K562 (cell line): Measurements from ENCODE around the gene OR2F2. TPM values are rescaled to one million over a fixed set of nuclear protein-coding genes. Genes with fewer than 3 reads are reported as not detected.

Experiments used
- ASH1L ChIP-seq: fragments of 450-650 bp; IDR thresholded peaks from 2 replicates; pipeline ENCODE4 v1.6.1; 2018; ENCODE audit warnings: borderline replicate concordance, mild to moderate bottlenecking, low read depth; ENCODE audit not compliant: partially characterized antibody
- BRF2 ChIP-seq: IDR thresholded peaks from 3 replicates; pipeline ENCODE4 v1.6.1; 2011; ENCODE audit warnings: borderline replicate concordance, mild to moderate bottlenecking; ENCODE audit not compliant: insufficient read length, insufficient read depth
- DDX20 ChIP-seq: fragments of 450-650 bp; IDR thresholded peaks from 2 replicates; pipeline ENCODE4 v1.6.1; 2016; ENCODE audit warnings: missing genetic modification characterization, low read depth, mild to moderate bottlenecking, missing compliant biosample characterization, moderate library complexity
- HEY1 ChIP-seq: fragments of 250-450 bp; sonication (Bioruptor Pico); IDR thresholded peaks from 2 replicates; pipeline ENCODE4 v1.5.0; 2020; ENCODE audit warnings: mild to moderate bottlenecking, moderate library complexity, borderline replicate concordance
- LARP7 ChIP-seq: fragments of 450-650 bp; IDR thresholded peaks from 2 replicates; pipeline ENCODE4 v1.6.1; 2016
- MYBL2 ChIP-seq, 2 experiments: fragments of 450-650 bp in 1 of 2; sonication (generic) in 1 of 2; formaldehyde crosslinking in 1 of 2; IDR thresholded peaks; 2 replicates each; pipeline versions ENCODE4 v1.6.1 to v1.8.1; 2017 to 2022; ENCODE audit warnings: borderline replicate concordance in 1 of 2, inconsistent platforms in 1 of 2, low read depth in 1 of 2, mild to moderate bottlenecking in 1 of 2, missing genetic modification reagents in 1 of 2, moderate library complexity in 1 of 2
- SIN3A ChIP-seq, 2 experiments: fragments of 150-350 bp in 1 of 2; IDR thresholded peaks; 2 replicates each; pipeline ENCODE4 v1.6.1; 2011 to 2016; ENCODE audit warnings: borderline replicate concordance in 2 of 2, low read depth in 2 of 2, low read length in 2 of 2, mild to moderate bottlenecking in 2 of 2, moderate library complexity in 2 of 2; ENCODE audit not compliant: control insufficient read depth in 1 of 2
- SIX5 ChIP-seq, 2 experiments: IDR thresholded peaks; 2 replicates each; pipeline ENCODE4 v1.6.1; 2011; ENCODE audit warnings: low read length in 2 of 2, borderline replicate concordance in 1 of 2, low read depth in 1 of 2, mild to moderate bottlenecking in 1 of 2, moderate library complexity in 1 of 2; ENCODE audit not compliant: insufficient read depth in 1 of 2
- SMAD4 ChIP-seq: fragments of 250-450 bp; sonication (Bioruptor Pico); conservative IDR thresholded peaks from 2 replicates; pipeline ENCODE4 v1.8.0; 2021; ENCODE audit warnings: inconsistent platforms, mild to moderate bottlenecking, moderate library complexity
- SREBF1 ChIP-seq: fragments of 150-350 bp; IDR thresholded peaks from 2 replicates; pipeline ENCODE4 v1.6.1; 2014; ENCODE audit warnings: antibody characterized with exemption, low read depth, low read length, borderline replicate concordance
- SRSF7 ChIP-seq: fragments of 200-400 bp; formaldehyde crosslinking; optimal IDR thresholded peaks from 2 replicates; pipeline ENCODE3; 2017; ENCODE audit warnings: mild to moderate bottlenecking, low read depth, low read length
- TFAP4 ChIP-seq: sonication (generic); formaldehyde crosslinking; IDR thresholded peaks from 2 replicates; pipeline ENCODE4 v1.8.0; 2022; ENCODE audit warnings: missing genetic modification reagents, mild to moderate bottlenecking, moderate library complexity, borderline replicate concordance
- U2AF1 ChIP-seq: fragments of 200-400 bp; formaldehyde crosslinking; optimal IDR thresholded peaks from 2 replicates; pipeline ENCODE3; 2017; ENCODE audit warnings: mild to moderate bottlenecking, low read depth, low read length, moderate library complexity
- ZKSCAN3 ChIP-seq: fragments of 250-450 bp; sonication (Bioruptor Pico); IDR thresholded peaks from 2 replicates; pipeline ENCODE4 v1.4.0; 2020
- polyA plus RNA-seq, 8 experiments: library from polyadenylated mRNA; depleted of rRNA in 4 of 8; stranded (reverse) in 5 of 8; unstranded in 3 of 8; fragments of >200 nt; fragmentation: Nextera tagmentation in 2 of 8; fragmentation: Illumina TruSeq in 1 of 8; extraction: Ambion mirVana in 2 of 8; extraction: Trizol in 1 of 8; gene quantifications; 2 replicates each; pipeline versions ENCODE4 v1.2.1 to v1.2.3, GENCODE V29; 2011 to 2014; ENCODE audit warnings: inconsistent platforms in 1 of 8, missing spikeins in 1 of 8
- total RNA-seq, 7 experiments: library from RNA; depleted of rRNA in 6 of 7; stranded (reverse); fragments of >200 nt in 6 of 7; fragmentation: Illumina TruSeq in 2 of 7; extraction: Trizol in 2 of 7; gene quantifications; 2 replicates each; pipeline versions ENCODE4 v1.2.1 to v1.2.3, GENCODE V29; 2011 to 2021; ENCODE audit warnings: low replicate concordance in 1 of 7
- TF ChIP-seq, protein P1 (sequence below): fragments of 450-650 bp; formaldehyde crosslinking; IDR thresholded peaks from 2 replicates; pipeline ENCODE4 v1.4.0; 2022; ENCODE audit warnings: missing genetic modification characterization
- TF ChIP-seq, protein P2 (sequence below): fragments of 450-650 bp; IDR thresholded peaks from 2 replicates; pipeline ENCODE4 v1.6.1; 2016; ENCODE audit warnings: low read depth, mild to moderate bottlenecking, moderate library complexity
- TF ChIP-seq, protein P3 (sequence below): sonication (generic); formaldehyde crosslinking; IDR thresholded peaks from 2 replicates; pipeline ENCODE4 v1.8.1; 2023; ENCODE audit warnings: mild to moderate bottlenecking, missing genetic modification reagents
- TF ChIP-seq, protein P4 (sequence below): sonication (generic); formaldehyde crosslinking; IDR thresholded peaks from 2 replicates; pipeline ENCODE4 v1.8.1; 2023; ENCODE audit warnings: mild to moderate bottlenecking, missing genetic modification reagents

OR2F2 gene
- total and polyA plus RNA-seq, 9 of the 15 experiments (the other 6 are each of a cell fraction or from before 2014, with no cell fraction given): not detected

DNA sequence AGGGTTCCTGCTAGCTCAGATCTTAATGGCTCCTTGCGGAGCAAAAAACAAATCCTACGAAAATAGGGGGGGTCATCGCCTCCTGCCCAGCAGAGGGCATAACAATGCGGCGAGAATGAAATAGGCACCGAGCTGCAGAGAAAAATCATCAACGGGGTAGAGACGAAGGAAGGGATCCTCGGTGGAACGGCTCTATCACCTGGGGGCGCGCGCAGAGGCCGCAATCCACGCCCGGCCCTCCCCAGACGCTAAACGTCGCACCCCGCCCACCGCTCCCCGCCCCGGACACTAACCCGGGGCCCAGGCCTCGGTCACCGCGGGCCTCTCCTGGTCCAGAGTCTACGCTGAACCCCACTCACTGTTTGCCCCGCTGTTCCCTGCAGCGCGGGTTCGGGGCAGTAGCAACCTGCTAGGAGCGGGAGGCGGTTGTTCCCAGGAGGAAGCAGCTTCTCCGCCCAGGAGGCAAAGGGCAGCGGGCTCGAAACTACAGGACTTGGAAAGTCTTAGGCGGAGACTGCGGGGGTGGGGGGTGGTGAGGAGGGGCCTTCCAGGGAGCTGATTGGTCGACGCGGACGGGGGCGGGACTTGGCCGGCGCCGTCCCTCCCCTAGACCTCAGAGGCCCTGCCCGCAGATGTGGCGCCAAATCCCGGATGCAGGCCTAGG, 33.2 kb upstream of the OR2F2 start, which contains the start of gene TCAF1 (continued):
- TF ChIP-seq TFAP4 (peak; percentile 92), HEY1 (CRISPR knock-in tag) (no peak), SREBF1 (no peak), ZKSCAN3 (no peak), MYBL2 (IDR thresholded peaks at IDR 0.05; ENCODE audit: low read depth) (no peak), MYBL2 (CRISPR knock-in tag; IDR thresholded peaks at IDR 0.05; ENCODE audit: borderline replicate concordance) (no peak), ASH1L (no peak), SMAD4 (peak; percentile 89), BRF2 (no peak), U2AF1 (no peak), SIN3A (IDR thresholded peaks at IDR 0.05; ENCODE audit: borderline replicate concordance in 2 of 2, control insufficient read depth in 1 of 2, low read depth in 2 of 2, low read length in 2 of 2) (peak; percentile 10 to 56; a peak in 2 of 4 replicates), LARP7 (no peak), SRSF7 (no peak), SIX5 (IDR thresholded peaks at IDR 0.05; ENCODE audit: borderline replicate concordance in 1 of 2, insufficient read depth in 1 of 2, low read depth in 1 of 2, low read length in 2 of 2) (no peak), DDX20 (tag) (no peak)
- TF ChIP-seq, protein P1, sequence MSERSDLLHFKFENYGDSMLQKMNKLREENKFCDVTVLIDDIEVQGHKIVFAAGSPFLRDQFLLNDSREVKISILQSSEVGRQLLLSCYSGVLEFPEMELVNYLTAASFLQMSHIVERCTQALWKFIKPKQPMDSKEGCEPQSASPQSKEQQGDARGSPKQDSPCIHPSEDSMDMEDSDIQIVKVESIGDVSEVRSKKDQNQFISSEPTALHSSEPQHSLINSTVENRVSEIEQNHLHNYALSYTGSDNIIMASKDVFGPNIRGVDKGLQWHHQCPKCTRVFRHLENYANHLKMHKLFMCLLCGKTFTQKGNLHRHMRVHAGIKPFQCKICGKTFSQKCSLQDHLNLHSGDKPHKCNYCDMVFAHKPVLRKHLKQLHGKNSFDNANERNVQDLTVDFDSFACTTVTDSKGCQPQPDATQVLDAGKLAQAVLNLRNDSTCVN (CRISPR knock-in tag): no peak; the same call in 1 of the 2 replicates
- TF ChIP-seq, protein P2, sequence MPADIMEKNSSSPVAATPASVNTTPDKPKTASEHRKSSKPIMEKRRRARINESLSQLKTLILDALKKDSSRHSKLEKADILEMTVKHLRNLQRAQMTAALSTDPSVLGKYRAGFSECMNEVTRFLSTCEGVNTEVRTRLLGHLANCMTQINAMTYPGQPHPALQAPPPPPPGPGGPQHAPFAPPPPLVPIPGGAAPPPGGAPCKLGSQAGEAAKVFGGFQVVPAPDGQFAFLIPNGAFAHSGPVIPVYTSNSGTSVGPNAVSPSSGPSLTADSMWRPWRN: peak; percentile 46; the same call in 1 of the 2 replicates
- TF ChIP-seq, protein P3, sequence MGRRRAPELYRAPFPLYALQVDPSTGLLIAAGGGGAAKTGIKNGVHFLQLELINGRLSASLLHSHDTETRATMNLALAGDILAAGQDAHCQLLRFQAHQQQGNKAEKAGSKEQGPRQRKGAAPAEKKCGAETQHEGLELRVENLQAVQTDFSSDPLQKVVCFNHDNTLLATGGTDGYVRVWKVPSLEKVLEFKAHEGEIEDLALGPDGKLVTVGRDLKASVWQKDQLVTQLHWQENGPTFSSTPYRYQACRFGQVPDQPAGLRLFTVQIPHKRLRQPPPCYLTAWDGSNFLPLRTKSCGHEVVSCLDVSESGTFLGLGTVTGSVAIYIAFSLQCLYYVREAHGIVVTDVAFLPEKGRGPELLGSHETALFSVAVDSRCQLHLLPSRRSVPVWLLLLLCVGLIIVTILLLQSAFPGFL (CRISPR knock-in tag): 0 out of 2 replicates have a peak, but pooled peaks have one; percentile 10
- TF ChIP-seq, protein P4, sequence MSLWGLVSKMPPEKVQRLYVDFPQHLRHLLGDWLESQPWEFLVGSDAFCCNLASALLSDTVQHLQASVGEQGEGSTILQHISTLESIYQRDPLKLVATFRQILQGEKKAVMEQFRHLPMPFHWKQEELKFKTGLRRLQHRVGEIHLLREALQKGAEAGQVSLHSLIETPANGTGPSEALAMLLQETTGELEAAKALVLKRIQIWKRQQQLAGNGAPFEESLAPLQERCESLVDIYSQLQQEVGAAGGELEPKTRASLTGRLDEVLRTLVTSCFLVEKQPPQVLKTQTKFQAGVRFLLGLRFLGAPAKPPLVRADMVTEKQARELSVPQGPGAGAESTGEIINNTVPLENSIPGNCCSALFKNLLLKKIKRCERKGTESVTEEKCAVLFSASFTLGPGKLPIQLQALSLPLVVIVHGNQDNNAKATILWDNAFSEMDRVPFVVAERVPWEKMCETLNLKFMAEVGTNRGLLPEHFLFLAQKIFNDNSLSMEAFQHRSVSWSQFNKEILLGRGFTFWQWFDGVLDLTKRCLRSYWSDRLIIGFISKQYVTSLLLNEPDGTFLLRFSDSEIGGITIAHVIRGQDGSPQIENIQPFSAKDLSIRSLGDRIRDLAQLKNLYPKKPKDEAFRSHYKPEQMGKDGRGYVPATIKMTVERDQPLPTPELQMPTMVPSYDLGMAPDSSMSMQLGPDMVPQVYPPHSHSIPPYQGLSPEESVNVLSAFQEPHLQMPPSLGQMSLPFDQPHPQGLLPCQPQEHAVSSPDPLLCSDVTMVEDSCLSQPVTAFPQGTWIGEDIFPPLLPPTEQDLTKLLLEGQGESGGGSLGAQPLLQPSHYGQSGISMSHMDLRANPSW: 0 out of 2 replicates have a peak, but pooled peaks have one; percentile 11
